Measurements from ENCODE around the gene GLB1L3.

Gene GLB1L3

GRCh38 chr11:134355136-134355535, 79.0 kb downstream of the GLB1L3 start:
- no peak overlapping the region for H3K4me3 ChIP-seq (ENCODE audit: low read depth, low read length)
- TF ChIP-seq CTCF (IDR thresholded peaks at IDR 0.05; ENCODE audit: low read depth, low read length) = no peak

- TF ChIP-seq CTCF (IDR thresholded peaks at IDR 0.05; ENCODE audit: low read depth, low read length) = no peak
- H3K4me3 ChIP-seq (ENCODE audit: low read depth, low read length) = no peak overlapping the region
Measured at GRCh38 chr11:134355656-134356055, 79.5 kb downstream of the GLB1L3 start.

- TF ChIP-seq CTCF (IDR thresholded peaks at IDR 0.05; ENCODE audit: low read depth, low read length) = no peak
- no peak overlapping the region for H3K4me3 ChIP-seq (ENCODE audit: low read depth, low read length)
Measured at GRCh38 chr11:134356656-134357544, 80.7 kb downstream of the GLB1L3 start.

- no peak for TF ChIP-seq CTCF (IDR thresholded peaks at IDR 0.05; ENCODE audit: low read depth, low read length)
- H3K4me3 ChIP-seq (ENCODE audit: low read depth, low read length) = no peak overlapping the region
Measured at GRCh38 chr11:134357545-134357839, 81.3 kb downstream of the GLB1L3 start.

GRCh38 chr11:134358165-134358855, 82.1 kb downstream of the GLB1L3 start:
- H3K4me3 ChIP-seq (ENCODE audit: low read depth, low read length) = no peak overlapping the region
- TF ChIP-seq CTCF (IDR thresholded peaks at IDR 0.05; ENCODE audit: low read depth, low read length) = no peak

- no peak for TF ChIP-seq CTCF (IDR thresholded peaks at IDR 0.05; ENCODE audit: low read depth, low read length)
- no peak overlapping the region for H3K4me3 ChIP-seq (ENCODE audit: low read depth, low read length)
Measured at GRCh38 chr11:134358856-134359490, 82.8 kb downstream of the GLB1L3 start.

- no peak overlapping the region for H3K4me3 ChIP-seq (ENCODE audit: low read depth, low read length)
- no peak for TF ChIP-seq CTCF (IDR thresholded peaks at IDR 0.05; ENCODE audit: low read depth, low read length)
Measured at GRCh38 chr11:134359646-134360045, 83.5 kb downstream of the GLB1L3 start.

All from WI38 (cell line).